GM21423 (cell line): Measurements from ENCODE around the gene TRIO.

ENCODE experiments used
- ATAC-seq: cut with Tn5 transposase; IDR thresholded peaks from one replicate; pipeline ENCODE4 v1.9.1; 2021; ENCODE audit warnings: mild to moderate bottlenecking, moderate library complexity; ENCODE audit not compliant: unreplicated experiment

The TRIO gene

DNA sequence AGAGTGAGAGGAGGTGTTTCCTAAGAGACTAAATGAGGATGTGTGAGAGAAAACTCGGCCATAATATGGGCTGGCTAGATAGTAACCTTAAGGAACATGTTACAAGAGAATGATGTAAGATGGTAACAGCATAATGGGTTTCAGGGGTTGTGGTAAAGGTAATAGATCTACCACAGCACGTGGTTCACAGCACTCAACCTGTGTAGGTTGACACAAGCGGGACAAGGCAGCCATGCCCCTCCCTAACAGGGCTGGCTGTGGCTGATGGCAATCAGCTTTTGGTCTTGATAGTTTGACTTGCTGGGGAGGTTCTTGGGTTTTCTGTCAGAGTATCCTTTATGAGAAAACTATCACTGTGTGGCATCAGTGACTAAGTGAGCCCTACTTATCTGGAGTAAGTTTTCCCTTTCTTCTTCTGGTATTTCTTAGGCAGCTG lies 138.6 kb downstream of the TRIO start:
- peak; percentile 85 for ATAC-seq

DNA sequence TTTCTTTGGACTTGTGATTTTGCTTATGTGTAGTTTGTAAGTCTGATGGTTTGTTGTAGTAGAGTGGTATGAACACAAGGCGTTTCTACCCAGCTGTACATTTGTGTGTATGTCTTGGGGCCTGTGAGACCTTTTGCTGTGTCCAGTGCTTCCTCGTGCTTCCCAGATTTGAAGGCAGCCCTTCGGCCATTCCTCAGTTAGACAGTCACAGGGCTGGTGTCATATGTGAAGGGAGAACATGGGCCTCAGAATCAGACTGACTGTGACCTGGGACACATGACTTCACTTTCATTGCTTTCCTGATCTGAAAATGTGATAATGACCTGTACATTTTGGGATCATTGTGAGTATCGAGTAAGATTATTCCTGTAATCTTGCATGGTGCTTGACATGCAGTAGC lies 140.0 kb downstream of the TRIO start:
- ATAC-seq = no peak

DNA sequence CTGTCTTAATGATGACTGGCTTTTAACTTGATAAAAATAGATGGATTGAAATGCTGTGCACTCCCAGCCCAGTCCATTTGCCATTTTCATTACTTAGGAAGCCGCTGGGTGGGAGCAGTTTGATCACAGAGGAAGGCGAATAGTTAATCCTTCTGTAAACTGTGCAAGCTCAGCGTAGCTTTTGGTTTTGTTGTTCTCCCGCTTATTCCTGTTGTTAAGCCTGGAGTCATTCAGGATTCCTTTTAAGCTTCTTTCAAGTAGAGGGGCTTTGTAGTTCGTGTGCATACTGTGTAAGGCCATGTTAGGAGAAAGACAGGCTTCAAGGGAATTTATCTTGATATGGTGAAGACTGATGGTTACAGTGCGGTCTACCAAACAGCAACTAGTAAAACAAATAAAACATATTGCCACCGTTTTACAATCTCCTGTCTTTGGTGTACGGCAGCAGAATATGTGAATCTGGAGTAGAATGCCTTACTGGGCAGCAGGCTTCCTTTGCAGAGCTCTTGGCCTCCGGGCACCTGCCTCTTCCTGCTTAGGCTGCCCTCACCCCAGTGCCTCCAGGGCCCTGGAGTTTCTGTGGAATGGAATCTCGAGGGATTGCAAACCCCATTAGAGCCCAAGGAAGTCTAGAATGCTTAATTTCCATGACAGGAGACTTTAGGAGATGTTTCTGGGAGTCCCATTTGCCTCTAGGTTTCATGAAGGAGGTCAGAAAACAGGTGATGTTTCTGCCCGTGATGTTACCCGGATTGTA lies 141.4 kb downstream of the TRIO start:
- ATAC-seq = no peak

DNA sequence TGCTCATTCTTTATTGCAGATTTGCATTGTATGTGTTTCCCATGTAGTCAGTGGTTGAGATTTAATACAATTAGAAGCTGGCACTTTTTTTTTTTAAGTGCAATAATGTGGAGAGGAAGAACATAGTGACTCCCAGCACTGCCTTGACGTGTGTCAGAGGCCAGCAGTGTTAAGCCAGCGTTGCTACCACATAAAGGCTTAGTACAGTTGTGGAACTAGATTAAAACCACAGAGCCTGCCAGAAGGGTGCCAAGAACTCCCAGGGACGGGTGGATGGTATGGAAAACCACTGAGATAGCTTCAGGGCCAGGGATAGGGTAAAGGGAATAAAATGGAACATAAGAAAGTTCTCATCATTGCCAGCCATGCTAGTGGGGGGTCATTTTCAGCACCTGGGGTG lies 142.9 kb downstream of the TRIO start:
- ATAC-seq = no peak

DNA sequence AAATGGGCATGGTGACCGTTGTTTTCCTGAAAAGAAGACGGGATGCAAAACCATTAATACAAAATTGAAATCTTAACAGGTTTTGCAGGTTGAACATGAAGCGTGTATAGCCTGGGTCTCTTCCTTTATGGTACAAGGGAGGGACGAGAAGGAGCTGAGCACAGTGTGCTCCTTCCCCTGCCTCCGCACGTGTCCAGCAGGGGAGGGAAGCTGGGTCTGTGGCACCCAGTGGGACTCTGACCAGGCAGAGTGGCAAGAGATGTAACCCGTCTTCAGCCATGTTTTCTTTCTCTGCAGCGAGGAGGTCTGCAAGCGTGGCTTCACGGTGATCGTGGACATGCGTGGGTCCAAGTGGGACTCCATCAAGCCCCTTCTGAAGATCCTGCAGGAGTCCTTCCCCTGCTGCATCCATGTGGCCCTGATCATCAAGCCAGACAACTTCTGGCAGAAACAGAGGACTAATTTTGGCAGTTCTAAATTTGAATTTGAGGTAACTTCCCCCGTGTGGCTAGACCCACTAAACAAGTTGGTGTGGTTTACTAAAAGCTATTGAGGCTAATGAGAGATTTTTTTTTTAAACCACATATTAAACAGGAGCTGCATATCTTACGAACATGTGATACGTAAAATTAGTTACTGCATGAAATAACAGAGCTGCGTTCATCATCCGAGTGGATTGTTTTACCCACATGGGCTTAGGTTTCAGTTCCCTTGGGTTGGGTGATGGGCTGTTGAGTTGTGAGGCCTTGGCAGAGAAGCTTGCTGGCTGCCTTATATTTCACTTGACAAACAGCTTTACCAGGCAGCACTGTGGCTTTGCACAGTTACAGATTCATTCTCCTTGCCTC lies 143.7 kb downstream of the TRIO start:
- ATAC-seq = peak; percentile 90

DNA sequence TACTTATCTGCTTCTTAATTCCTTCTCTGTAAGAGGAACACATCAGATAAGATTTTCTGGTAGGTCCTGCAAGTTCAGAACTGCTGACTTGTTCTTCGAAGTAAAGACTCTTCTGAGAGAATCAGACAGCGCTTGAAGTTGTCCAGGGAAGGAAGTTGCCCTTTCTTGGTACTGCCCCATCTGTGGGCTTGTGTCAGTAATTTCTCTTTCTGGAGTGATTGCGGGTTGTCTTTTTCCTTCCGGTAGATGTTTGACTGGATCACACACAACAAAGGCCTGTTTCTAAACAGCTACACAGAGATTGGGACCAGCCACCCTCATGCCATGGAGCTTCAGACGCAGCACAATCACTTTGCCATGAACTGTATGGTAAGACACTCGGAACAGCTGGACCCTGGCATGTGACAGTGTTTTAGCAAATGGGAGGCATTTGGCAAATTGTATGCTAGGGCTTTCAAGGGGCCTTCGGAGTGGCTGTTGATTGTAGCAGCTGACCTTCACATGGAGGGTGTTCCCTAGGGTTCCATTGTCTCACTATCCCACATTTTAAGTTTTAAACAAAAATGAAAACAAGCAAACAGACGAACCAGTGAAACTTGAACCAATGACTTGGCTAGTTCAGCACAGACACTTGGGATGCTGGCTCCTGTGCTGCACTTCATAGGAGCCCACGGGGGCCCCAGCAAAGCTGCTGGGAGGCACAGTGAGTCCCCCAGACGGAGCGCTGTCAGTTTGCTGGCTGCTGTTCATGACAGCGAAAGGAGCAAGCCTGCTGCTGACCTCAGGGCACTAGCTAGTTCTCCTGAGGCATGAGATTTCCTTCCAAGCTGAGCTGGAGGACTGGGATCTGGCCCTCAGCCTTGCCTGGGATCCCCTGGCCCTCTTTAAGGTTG lies 149.9 kb downstream of the TRIO start:
- ATAC-seq = no peak

DNA sequence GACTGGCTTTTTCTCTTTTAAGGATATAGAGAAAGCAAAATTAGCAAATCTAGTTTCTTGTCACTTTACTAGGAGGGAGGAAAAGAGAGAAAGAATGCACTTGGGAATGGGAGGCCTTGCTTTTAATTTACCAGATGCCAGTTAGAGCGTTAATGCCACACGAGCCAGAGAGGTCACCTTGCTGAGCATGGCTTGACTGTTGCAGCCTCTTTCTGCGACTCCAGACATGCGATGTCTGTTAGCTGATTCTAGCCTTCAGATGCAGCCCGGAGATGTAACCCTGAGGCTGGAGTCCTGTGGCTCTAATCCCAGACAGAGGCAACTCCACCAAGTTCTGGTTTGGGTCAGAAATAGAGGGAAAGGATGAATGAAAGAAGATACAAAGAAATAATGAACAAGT lies 152.5 kb downstream of the TRIO start:
- no peak for ATAC-seq

DNA sequence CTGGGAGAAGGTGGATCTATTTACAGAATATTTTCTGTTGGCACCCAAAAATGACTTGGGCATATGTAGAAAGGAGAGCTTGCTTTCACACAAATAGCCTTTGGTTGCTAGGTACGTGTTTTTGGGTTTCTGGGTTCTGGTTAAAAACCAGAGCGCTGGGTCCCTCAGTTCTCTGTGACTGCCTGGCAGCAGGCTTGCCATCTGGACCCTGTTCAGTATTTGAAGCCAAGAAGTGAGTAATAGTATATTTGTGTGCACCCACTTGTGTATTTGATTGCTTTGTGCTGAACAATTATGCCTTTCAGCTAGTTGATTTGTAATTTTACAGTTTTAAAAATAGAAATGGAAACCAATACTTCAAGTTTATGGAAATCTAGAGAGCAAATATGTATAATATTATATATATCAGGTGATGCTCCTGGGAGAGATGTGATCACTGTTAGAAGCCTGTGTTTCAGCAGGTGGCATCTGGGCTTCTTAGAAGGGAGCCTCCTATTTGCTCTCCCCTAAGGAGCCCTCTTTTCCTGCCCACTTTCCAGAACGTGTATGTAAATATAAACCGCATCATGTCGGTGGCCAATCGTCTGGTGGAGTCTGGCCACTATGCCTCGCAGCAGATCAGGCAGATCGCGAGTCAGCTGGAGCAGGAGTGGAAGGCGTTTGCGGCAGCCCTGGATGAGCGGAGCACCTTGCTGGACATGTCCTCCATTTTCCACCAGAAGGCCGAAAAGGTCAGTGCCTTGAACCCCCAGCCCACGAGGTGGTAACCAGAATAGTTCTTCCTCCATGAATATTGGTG lies 153.6 kb downstream of the TRIO start:
- no peak for ATAC-seq

DNA sequence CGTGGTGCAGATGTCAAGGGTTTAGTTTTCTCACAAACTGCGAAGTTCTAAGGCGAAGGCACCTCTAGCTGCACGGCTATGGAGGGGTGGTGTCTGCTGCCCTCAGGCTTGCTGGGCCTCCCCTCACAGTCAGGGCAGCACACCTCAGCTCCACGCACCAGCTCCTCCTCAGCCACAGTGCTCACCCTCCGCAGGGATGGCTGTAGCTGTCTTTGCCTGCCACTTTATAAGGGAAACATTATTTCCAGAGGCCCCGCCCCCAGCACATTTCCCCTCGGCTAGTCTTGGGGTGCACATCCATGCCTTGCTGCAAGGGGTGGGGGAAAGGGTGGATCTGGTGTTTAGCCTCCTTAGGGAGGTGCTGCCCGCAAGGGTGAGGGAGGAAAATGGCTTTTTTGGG lies 154.6 kb downstream of the TRIO start:
- ATAC-seq = no peak

DNA sequence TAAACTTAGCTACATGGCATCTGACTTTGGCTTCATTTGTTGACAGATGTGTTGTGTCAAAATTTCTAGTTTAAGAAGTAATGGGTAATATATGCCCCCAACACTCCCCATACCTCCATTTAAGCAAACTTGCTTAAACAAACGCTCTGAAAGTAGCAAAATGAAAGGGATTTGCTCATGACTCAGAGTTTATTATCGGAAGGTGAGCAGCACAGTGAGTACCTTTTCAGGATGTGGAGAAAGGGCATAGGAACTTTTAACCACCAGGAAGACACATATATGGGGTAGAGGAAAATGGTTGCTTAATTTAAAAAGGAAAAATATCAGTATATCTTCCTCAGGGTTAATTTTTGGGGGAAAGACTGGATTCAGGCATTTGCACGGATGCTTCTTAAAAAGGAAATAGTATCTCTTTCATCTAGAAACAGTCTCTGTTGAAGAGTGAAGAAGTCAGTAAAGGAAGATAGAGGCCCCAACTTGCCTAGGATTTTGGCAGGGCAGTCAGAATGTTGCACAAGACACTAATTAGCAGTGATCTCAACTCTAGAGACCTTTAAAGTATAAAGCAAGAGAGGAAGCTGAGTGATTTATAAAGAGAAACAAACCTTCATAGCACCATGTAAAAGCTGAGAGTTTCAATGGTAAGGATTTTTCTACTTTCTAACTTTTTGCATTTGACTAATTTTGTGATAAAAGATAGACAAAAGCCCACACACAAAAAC lies 155.1 kb downstream of the TRIO start:
- no peak for ATAC-seq

DNA sequence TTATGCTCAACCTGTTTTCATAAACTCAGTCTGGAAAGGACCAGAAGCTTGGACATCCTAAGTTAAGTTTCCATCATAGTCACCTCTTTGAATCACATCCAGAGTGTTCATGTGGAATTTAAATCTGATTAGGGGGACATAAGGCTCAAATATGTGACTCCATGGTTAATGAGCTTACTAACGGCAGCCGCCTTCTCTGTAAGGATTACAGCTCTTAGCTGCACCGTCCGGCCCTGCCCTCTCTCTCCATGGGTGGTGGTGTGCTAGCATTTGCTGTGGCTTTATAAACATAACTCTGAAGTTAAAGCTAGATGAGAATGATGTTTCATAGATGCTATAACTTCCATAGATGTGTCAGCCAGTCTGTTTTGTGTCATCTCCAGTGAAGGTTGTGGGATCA lies 156.5 kb downstream of the TRIO start:
- no peak for ATAC-seq

DNA sequence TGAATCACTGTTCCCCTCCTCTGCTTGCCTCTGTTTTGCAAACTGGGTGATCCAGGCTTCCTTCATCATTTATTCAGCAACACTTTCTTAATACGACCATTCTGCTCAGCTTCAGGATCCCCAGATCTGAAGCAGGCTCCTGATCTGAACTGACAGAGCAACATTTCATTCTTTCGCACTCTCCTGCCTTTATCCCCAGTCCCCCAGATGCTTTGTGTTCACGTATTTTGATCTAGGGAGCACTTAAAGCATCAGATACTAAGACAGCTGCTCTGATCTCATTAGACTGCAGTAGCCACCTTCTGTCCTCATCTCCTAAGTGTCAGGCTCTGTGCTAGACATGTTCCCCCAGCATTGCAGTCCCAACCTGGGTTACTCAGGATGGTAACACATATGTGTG lies 158.0 kb downstream of the TRIO start:
- ATAC-seq = no peak

DNA sequence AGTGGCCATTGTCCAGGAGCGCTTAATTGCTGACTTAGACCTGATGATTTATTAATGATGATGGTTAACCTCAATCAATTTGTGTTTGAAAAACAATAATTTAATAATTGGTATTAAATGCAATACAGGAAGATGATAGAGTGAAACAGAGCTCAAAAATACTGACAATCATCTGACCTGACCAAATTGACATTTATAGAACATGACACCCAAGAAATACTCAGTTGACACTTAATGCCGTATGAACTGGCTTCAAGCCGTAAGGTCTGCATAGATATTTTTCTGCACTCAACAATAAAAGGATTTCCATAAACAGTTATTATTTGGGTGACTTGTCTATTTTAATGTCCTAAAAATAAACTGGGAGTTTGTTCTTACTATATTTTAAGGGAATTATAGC lies 159.2 kb downstream of the TRIO start:
- no peak for ATAC-seq

DNA sequence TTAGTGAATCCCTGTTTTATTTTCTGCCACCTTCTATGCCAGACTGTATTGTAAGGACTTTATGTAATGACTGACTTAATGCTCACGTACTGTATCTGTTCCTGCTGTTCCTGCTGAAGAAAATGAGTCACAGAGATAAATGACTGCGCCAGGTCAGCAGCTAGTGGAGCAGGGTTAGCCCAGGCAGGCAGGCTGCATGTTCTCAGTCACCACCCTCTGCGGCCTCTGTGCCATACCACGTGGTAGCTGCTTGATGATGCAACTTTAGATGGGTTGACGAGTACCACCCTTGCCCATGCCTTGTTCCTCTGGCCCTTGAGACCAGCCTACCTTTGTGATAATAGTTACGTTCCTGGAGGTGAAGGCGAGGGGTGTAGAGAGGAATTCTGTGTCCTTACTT lies 161.9 kb downstream of the TRIO start:
- no peak for ATAC-seq

DNA sequence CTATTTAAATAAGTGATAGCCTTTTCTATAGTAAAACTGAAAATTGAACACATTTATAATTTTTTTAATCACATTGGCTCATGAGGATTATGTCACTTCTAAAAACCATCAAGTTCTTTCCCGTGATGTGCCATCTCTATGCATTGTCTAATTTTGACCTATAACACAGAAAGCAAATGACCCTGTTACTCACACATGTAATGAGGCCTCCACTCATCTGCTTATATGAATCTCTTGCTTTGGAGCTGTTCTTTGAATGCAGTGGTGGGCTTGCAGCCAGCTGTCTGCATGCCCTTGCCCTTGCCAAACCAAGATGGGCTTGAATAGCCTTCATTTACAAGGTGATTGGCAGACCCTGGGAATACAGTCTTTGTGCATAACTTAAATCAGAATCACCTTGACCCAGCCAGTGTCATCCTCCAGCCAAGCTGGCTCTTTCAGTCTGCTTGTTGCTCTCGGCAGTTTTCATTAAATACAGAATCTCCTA lies 163.2 kb downstream of the TRIO start:
- no peak for ATAC-seq

DNA sequence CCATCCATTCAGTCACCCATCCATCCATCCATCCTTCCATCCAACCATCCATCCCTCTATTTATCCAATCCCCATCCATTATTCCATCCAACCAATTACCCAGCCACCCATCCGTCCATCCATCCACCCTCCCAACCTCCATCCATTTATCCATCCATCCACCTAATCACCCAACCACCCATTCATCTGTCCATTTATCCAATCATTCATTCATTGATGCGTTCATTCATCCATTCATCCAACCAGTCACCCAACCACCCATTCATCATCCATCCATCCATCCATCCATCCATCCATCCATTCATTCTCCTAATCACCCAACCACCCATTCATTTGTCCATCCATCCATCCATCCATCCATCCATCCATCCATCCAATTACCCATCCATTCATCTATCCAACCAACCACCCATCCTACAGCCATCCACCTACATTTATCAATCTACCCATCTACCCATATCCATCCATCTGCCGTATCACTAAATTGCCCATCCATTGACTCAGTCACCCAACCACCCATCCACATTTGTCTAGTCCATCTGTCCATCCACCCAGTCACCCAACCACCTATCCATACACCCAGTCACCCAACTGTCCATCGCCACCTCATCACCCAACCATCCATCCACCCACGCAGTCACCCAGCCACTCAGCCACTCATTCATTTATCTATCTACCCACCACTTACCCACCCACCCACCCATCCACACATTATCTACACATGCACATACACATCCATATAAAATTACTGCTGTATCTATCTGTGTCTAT lies 165.4 kb downstream of the TRIO start:
- no peak for ATAC-seq

DNA sequence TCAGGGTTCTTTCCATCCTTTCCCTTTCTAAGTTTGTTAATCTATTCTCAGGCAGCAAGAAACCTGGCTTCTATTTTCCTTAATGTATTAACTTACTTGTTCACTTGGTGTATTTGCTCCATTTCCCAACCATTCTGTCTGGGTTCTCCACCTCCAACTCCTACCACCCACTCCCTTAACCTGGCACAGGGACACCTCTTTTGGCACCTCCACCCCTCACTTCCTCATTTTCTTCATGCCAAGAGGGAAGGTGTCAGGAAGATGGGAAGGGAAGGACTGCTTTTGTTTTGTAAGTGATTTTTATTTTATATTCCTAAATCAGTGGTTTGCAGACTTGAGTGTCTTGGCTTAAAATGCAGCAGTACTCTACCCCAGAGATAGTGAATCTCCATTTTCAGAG lies 166.1 kb downstream of the TRIO start:
- no peak for ATAC-seq

DNA sequence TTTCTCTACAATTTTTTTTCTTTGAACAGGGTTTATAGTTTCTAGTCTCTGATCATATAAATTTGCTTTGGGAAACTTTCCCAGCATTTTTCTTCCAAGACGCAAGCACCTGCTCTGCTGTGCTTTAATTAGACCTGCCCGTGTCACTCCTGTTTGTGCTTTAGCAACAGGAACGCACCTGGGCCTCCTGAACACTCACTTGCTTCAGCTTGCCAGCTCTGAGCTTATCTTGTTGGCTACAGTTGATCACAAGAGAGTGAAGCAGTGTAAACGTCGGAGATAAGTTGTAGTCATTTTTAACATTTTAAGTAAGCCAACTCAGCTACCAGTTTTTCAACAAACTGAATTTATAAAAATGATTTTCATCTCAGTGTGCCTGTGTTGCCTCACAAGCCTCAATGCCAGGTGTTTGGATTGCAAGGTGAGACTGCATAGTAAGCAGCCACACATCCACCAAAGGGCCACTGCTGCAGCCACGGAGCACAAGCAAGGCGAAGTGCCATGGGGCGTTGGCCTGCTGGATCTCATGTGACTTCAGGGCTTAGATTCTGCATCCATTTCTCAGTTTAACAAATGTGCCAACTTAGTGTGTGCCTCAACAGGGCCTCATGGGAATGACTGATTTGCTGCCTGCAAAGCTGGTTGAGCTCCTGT lies 166.9 kb downstream of the TRIO start:
- ATAC-seq = no peak
